Progenitor cell of endocrine pancreas (in vitro differentiated cells): ENCODE data around the gene AGAP5. TPM values are rescaled to one million over a fixed set of nuclear protein-coding genes. Genes with fewer than 3 reads are reported as not detected.

Source experiments
- DNase-seq: peaks from one replicate; pipeline ENCODE4 v3.0.0; 2021; ENCODE audit warnings: low spot score; ENCODE audit not compliant: unreplicated experiment
- H3K27ac Mint-ChIP-seq: 2 replicates; pipeline ENCODE4 v1.8.0; 2021; ENCODE audit warnings: mild to moderate bottlenecking, moderate library complexity, mixed read lengths
- H3K27me3 Mint-ChIP-seq: 2 replicates; pipeline ENCODE4 v1.8.0; 2021; ENCODE audit warnings: mixed read lengths
- H3K36me3 Mint-ChIP-seq: 2 replicates; pipeline ENCODE4 v1.8.0; 2022; ENCODE audit warnings: mixed read lengths; ENCODE audit not compliant: insufficient read depth
- H3K4me1 Mint-ChIP-seq: 2 replicates; pipeline ENCODE4 v1.8.0; 2021; ENCODE audit warnings: low read depth, mixed read lengths
- H3K4me3 Mint-ChIP-seq: 2 replicates; pipeline ENCODE4 v1.8.0; 2021; ENCODE audit warnings: low read depth, mild to moderate bottlenecking, moderate library complexity, mixed read lengths
- H3K9me3 Mint-ChIP-seq: 2 replicates; pipeline ENCODE4 v1.8.0; 2021; ENCODE audit warnings: low read depth, mixed read lengths
- CTCF ChIP-seq: fragments of 200-600 bp; sonication (generic); IDR thresholded peaks from one replicate; pipeline ENCODE4 v1.5.0; 2021; ENCODE audit warnings: antibody characterized with exemption, mild to moderate bottlenecking; ENCODE audit not compliant: unreplicated experiment
- total RNA-seq: library from RNA; stranded (reverse); gene quantifications from 2 replicates; pipeline ENCODE4 v1.2.1, GENCODE V29; 2021

The AGAP5 gene
- total RNA-seq, 1 donor from 2014 or later, result 15.5 TPM

- no peak within 1 kb of the TSS for H3K4me3 Mint-ChIP-seq
- peaks cover 5% of the 10 kb centered on the region for H3K4me1 Mint-ChIP-seq
- no peak for TF ChIP-seq CTCF
- no peaks in the 10 kb centered on the region for H3K36me3 Mint-ChIP-seq
- H3K9me3 Mint-ChIP-seq, result no peaks in the 10 kb centered on the region
- peak within 1 kb of the TSS; percentile 36 for H3K27ac Mint-ChIP-seq
- peaks cover 27% of the 10 kb centered on the region for H3K27me3 Mint-ChIP-seq
- DNase-seq, result no peak
Observed at GRCh38 chr10:73641328-73642060, 56.4 kb downstream of the AGAP5 start, which contains the start of gene MYOZ1. Gene MYOZ1 (minus strand): TSS chr10:73641474. CDS start chr10:73640017, 1,457 bp downstream.

GRCh38 chr10:73639286-73639685 is 58.6 kb downstream of the AGAP5 start:
- Mint-ChIP-seq H3K9me3 (no peaks in the 10 kb centered on the region), H3K27me3 (peaks cover 19% of the 10 kb centered on the region), H3K4me1 (peaks cover 3% of the 10 kb centered on the region), H3K4me3 (no peak overlapping the region), H3K27ac (no peak overlapping the region), H3K36me3 (no peaks in the 10 kb centered on the region)
- DNase-seq, result no peak
- no peak for TF ChIP-seq CTCF

GRCh38 chr10:73635781-73636180 is 62.1 kb downstream of the AGAP5 start:
- Mint-ChIP-seq H3K4me3 (no peak overlapping the region), H3K4me1 (no peaks in the 10 kb centered on the region), H3K36me3 (no peaks in the 10 kb centered on the region), H3K27me3 (peaks cover 15% of the 10 kb centered on the region), H3K27ac (no peak overlapping the region), H3K9me3 (no peaks in the 10 kb centered on the region)
- TF ChIP-seq CTCF, result no peak
- no peak for DNase-seq

GRCh38 chr10:73634421-73634820 is 63.5 kb downstream of the AGAP5 start:
- Mint-ChIP-seq H3K27ac (no peak overlapping the region), H3K9me3 (no peaks in the 10 kb centered on the region), H3K4me1 (no peaks in the 10 kb centered on the region), H3K27me3 (peaks cover 11% of the 10 kb centered on the region), H3K36me3 (no peaks in the 10 kb centered on the region), H3K4me3 (no peak overlapping the region)
- no peak for TF ChIP-seq CTCF
- DNase-seq, result no peak

- no peak for DNase-seq
- Mint-ChIP-seq H3K4me1 (peaks cover 7% of the 10 kb centered on the region), H3K36me3 (no peaks in the 10 kb centered on the region), H3K4me3 (no peak overlapping the region), H3K9me3 (no peaks in the 10 kb centered on the region), H3K27ac (no peak overlapping the region), H3K27me3 (peaks cover 5% of the 10 kb centered on the region)
- no peak for TF ChIP-seq CTCF
Observed at GRCh38 chr10:73629165-73629564, 68.7 kb downstream of the AGAP5 start.
